GM18508 (cell line): ENCODE results near the gene DIAPH2.

Experiments used
- ATAC-seq: cut with Tn5 transposase; IDR thresholded peaks from one replicate; pipeline ENCODE4 v1.9.1; 2021; ENCODE audit warnings: moderate number of reproducible peaks; ENCODE audit not compliant: insufficient read depth, unreplicated experiment

DIAPH2 gene

DNA sequence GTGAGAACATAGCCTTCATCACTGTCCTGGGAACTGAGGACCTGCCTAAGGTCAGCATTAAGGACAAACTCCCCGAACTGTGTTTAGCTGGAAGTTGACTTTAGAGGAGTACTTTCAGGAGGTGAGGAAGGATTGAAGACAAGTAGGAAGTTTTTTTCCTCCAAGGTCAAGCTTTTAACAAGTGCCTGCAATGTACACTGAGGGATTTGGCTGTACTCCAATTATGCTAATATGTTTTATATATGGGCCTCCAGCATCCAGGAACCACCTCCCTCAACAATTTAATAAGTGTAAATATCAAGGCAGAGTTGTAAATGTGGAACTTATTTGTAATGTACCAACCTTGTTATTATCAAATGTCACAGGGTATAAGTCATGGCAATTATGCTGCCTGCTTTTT, 925.3 kb downstream of the DIAPH2 start:
- ATAC-seq: no peak

DNA sequence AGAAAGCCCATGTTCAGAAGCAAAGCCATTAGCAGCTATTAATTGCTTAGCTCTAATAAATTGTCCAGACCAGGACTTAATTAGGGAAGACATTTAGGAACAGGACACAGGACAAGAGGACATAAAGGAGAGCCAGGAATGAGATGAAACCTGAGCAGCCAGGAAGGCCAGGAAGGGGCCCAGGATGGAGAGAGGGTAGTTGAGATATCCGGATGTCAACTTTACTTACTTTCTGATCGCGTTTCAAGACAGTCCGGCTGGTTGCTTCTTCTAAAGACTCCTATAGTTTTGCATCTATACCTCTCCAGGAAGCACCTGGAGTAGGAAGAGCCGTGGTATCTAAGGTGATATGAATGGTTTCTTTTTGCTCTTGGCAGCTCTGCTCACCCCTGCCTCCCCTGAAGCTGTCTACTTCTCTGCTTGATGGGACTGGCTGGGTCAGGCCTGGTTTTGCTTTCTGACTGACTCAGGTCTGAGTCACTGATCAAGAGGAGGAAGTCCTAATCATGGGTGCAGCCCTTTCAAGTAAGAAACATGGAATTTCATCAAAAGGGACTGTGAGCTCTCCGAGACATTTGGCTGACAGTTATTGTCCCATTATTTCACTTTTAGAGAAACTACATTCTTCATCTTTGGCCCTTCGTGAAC, 932.4 kb downstream of the DIAPH2 start:
- peak; percentile 100 for ATAC-seq

DNA sequence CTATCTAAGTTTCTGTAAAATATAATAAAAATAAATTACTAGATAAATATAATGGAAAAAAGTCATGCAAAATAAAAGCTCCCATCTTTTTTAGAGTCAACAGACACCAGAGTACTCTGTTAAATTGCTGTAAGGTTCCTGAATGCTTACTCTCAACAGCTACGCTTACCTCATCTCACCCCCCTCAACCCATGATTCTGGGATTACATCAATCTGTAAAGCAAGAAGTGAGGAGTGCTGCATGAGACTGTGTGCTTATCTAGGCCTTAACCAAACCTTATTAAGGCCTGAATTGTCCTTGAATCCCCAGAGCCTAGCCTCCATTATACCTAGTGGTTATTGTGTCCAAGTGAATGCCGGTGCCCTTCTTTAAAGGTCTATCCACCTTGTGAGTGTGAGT, 934.9 kb downstream of the DIAPH2 start:
- no peak for ATAC-seq

DNA sequence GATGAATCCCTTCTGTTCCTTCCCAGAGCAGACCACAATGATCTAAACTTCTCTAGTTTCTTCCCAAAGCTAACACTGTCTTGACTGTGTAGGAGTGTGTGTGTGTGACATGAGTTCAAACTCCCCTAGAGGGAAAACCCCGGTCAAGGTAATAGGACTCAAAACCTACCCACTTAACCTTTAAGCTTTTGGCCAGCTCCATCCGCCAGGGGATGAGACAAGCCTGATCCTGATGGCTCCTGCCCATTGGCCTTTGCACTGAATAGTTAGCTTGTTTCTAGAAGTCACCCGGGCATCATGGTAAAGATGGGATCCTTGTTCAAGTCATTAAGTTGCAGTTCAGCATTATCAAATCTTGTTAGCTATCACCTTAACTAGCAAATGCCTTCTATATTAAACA, 937.5 kb downstream of the DIAPH2 start:
- no peak for ATAC-seq

DNA sequence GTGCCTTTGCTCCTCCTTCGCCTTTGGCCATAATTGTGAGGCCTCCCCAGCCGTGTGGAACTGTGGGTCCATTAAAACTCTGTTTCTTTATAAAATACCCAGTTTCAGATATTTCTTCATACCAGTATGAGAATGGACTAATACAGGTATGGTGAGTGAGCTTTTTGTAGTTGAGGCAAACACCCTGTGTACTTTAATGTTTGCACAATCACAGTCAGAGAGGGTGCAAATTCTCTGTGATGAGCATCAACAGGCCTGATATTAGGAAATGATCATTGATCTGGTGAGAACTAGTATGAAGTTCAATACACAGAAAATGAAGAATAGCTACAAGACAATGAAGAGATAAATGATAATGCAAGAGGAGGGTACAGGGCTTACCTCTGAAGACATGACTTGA, 943.7 kb downstream of the DIAPH2 start:
- ATAC-seq: no peak

DNA sequence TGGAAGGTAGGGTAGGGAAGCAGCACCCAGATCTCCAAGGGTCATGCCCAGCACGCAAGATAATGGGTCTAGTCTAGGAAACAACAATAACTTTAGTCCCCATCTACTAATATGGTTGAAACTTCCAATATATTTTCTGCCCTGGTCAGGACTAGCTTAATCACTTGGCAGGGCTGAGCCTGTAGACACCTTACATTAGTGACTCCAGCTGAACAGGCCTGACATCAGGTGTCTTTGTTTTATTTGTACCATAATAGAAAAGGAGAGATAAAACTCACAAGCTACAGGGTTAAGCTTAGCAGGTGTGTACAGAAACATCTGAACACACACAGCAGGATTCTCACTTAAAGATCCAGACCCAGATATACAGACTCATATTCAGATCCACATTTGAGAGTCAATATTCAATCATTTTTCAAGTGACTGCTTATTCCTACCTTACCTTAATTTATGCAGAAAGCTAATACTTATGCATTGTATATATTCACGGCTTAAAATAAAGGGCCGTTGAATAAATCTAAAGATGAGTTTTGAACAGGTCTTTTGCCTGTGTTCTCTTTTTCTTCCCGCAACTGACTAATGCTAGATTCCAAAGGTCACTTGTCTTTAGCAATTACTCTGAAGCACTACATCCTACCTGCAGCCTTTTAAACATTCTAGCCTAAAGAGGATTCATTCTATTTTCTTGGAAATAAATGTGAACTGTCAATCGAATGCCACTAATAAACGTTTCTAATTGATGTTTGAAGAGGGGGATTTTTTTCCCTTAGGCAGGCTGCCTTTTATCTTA, 944.4 kb downstream of the DIAPH2 start:
- no peak for ATAC-seq

DNA sequence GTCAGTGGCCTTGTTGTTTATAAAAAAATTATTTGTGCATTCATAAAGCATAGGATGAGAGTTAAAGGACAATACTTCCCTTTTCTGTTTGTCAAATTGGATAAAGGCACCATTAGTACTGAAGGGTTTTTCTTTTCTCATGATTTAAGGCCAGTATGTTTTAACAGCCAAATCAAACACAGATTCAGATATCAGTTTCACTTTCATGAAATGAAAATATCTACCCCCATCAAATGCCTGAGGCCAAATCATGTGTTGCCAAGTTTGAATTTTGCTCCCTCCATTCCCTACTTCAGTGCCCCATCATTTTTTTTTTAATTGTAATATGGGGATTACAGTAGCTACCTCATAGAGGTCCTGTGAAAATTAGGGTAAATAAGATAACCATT, 944.9 kb downstream of the DIAPH2 start:
- ATAC-seq: no peak

DNA sequence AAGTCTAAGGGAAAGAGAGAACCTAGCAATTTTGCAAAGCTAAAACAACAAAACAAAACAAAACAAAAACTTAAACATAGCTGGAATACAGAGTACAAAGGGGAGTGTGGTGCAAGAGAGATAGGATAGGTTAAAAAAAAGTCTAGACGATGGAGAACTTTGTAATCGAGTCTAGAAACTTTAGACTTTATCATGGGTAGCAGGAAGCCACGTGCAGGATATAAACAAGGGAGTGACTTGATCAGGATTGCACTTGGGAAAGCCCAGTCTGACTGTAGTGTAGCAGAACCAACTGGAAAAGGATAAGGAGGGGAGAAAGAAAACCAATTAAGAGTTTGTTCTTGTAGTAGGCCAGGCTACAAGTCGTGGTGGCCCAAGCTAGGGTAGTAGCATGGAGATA, 949.2 kb downstream of the DIAPH2 start:
- ATAC-seq: no peak

DNA sequence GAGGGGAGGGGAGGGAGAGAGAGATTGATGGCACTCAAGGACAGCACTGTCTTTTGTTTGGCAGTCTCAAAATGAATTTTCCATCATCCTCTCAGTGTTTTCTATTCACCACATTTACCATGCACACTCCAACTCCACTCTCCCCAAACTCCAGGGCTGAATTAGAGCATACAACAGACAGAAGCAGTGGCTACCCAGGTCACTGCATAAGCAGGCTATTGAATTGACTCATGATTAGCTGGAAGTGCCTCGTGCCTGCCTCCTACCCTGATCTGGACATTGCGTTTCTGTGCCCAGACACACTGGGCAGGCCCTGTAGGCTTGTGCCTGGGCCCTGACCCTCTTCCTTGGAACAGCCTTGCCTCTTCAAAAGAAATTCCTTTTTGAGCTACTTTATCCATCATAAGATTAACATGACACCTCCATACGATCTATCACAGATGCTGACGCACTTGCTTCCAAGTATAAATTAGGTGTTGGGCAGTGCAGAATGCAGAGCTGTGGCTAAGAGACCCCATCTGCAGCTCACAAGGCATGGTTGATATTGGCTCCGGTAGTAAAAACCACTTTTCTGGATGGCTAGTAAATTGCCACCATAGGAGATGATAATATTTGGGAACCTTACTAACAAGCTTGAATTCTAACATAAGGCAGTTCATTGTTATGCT, 952.0 kb downstream of the DIAPH2 start:
- no peak for ATAC-seq

DNA sequence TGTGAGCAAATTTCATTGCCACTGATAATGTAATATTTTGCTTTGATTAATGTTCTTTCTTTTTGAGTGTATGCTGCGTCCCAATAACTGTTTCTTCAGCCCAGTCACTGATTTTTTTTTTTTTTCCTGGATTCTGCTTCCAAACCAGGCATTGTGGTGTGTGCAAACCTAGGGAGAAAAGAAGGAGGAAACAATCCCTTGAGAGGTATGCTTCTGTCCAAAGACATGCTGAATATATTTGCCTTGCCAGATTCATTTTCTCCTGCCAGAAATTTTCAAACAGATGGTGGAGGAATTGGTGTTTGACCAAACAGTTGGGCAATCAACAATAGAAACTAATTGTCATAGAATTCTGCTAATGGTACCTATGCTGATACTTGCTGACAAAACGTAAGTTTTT, 952.6 kb downstream of the DIAPH2 start:
- ATAC-seq: no peak

DNA sequence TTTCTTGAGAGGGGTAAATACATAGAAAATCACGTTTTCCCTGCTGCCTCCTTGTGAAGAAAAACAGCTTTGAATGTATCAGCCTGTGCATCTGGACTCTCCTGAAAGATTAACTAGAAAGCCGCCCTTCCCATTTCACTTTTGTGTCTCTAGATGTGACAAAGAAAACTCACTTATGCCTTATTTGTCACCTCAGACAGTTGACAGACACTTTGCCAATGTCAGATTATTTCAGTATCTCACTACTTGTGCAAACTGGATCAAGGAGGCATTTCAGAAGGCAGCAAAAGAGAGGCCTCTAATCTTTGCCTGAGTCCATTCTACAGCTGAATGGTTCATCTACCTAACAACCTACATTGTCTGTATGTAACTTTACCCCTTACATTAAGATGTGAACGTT, 954.0 kb downstream of the DIAPH2 start:
- no peak for ATAC-seq

DNA sequence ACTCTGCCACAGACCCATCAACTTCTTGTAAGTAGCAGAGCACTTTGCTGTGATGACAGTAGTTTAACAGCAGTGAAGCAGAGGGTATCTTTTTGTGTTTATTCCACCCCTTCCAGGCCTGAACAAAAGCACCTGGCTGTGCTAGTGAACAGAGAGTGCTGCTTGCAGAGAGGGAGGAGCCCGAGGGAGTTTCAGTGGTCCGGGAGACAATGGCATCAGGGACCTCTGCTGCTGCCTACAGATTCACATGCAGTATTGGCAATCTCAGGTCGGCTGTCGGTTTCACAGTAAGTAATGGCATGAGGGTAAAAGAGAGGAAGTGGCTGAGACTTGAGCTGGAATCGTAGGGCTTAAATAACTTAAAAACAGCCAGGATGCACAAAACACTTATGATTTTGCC, 954.9 kb downstream of the DIAPH2 start:
- no peak for ATAC-seq
